ENCODE data around the gene ANKRD33B.

The ANKRD33B gene

DNA sequence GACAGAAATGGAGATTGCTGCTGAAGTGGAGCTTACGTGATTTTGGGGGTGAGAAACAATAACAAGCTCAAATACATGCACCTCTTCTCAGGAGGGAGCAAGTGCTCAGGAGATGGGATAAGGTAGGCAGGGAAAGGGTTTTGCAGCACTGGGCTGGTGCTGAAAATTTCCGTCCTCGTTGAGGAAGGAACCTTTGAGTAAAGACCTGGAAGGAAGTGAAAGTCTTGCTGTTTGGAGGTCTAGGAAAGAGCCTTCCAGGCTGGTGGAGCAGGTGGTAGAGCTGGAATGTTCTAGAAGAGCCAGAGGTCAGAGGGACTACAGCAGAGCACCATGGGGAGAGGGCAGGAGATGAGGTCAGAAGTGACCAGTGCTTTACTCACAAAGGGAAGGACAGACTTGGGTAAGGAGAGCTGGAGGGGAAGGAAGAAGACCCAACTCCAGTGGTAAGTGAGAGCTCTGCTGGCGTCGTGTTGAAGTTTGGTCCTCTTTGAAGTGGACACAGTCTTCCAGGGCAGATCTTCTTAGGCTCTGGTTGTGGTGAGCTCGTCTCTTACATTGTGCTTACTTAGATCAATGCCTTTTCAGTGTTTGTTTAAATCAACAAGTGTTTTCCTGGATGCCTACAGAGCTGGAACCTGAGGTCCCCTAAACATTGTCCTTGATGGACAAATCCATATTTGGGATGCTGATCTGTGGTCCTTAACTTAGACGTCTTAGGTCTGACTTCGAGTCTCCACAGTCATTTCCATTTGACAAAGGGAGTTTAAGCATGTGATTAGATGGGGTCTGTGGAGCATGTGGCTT, 21.0 kb downstream of the ANKRD33B start:
- TF ChIP-seq CTCF (IDR thresholded peaks at IDR 0.05) = no peak
- Histone ChIP-seq H3K4me3 (ENCODE audit: low read depth in 1 of 2, low read length in 1 of 2) (no peak overlapping the region), H3K4me1 (ENCODE audit: control insufficient read depth in 1 of 2, insufficient read depth in 1 of 2, low read depth in 1 of 2, low read length in 1 of 2) (peaks cover 70 to 82% of the 10 kb centered on the region in 2 experiments), H3K27ac (peak overlapping the region; percentile 63), H3K36me3 (no peaks in the 10 kb centered on the region), H3K27me3 (no peaks in the 10 kb centered on the region), H3K9me3 (no peaks in the 10 kb centered on the region)

DNA sequence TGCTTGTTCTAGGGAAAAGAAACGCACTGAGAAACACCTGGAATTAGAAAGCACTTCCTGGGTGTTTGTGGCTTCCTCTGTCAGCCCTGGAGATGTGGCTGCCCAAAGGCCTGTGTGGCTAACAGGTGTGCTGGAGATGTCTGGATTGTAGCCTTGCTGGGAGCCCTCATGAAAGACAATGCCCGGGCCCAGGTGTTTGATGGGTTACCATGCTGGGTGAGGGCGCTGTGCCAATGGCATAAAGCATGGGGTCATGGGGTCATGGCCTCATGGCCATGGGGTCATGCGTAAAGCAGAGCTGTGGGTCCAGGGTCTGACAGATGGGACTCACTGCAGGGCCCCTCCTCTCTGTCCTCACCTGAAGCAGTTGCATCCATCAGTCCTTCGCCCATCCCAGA, 21.6 kb downstream of the ANKRD33B start:
- no peak overlapping the region for H3K4me3 ChIP-seq (ENCODE audit: low read depth in 1 of 2, low read length in 1 of 2)
- H3K36me3 ChIP-seq = no peaks in the 10 kb centered on the region
- no peaks in the 10 kb centered on the region for H3K9me3 ChIP-seq
- H3K4me1 ChIP-seq (ENCODE audit: control insufficient read depth in 1 of 2, insufficient read depth in 1 of 2, low read depth in 1 of 2, low read length in 1 of 2) = peaks cover 68 to 84% of the 10 kb centered on the region in 2 experiments
- TF ChIP-seq CTCF (IDR thresholded peaks at IDR 0.05) = no peak
- no peaks in the 10 kb centered on the region for H3K27me3 ChIP-seq
- peak overlapping the region; percentile 63 for H3K27ac ChIP-seq

GRCh38 chr5:10586008-10586407, 22.1 kb downstream of the ANKRD33B start:
- Histone ChIP-seq H3K27ac (peak overlapping the region; percentile 63), H3K4me3 (ENCODE audit: low read depth in 1 of 2, low read length in 1 of 2) (no peak overlapping the region), H3K36me3 (no peaks in the 10 kb centered on the region), H3K4me1 (ENCODE audit: control insufficient read depth in 1 of 2, insufficient read depth in 1 of 2, low read depth in 1 of 2, low read length in 1 of 2) (peaks cover 68 to 83% of the 10 kb centered on the region in 2 experiments), H3K9me3 (no peaks in the 10 kb centered on the region), H3K27me3 (no peaks in the 10 kb centered on the region)
- TF ChIP-seq CTCF (IDR thresholded peaks at IDR 0.05) = no peak

DNA sequence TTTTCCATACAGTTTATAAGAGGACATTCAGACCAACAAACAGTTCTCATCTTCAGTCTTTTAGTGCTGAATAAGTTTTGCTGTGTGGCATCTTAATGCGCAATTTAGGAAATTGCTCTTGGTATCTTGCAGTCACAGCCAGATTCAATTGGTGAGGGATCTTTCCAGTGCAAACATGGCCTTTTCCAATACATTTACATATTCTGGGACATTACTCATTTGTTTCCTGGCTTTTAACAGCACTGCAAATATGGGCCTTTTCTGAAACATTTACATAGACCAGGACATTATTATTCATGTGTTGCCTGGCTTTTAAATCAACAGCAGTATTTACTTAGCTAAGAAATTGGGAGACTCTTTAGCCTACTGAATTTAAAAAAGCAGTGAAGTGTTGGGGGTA, 22.7 kb downstream of the ANKRD33B start:
- H3K4me1 ChIP-seq (ENCODE audit: control insufficient read depth in 1 of 2, insufficient read depth in 1 of 2, low read depth in 1 of 2, low read length in 1 of 2) = peaks cover 64 to 77% of the 10 kb centered on the region in 2 experiments
- no peak for TF ChIP-seq CTCF (IDR thresholded peaks at IDR 0.05)

DNA sequence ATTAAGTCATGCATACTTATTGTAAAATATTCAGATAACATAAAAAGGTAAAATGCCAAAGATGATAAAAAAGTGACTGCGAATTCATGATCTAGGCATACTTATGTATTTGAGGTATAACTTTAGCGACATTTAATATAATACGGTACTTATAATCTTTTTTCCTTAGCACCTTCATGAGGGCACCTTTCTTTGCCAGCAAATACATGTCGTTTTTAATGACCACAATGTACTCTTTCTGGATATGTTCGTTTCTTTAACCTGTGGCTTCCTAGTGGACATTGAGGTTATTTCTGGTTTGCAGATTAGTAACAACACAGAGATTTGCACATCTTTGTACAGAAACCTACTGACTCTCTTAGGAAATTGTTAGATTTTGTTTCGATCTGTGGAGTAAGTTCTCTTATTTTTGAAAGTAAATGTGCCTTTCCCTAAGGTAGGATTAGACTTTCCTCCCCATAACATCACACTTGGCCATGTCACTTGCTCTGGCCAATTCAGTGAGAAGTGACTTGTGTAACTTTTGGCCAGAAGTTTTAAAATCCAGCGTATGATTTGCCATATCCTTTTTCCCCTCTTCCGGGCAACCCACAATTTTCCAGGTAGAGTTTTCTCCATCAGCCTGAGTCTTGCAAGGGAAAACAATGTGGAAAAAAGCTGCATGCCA, 24.4 kb downstream of the ANKRD33B start:
- peak overlapping the region; percentile 78 for H3K27ac ChIP-seq
- H3K27me3 ChIP-seq = no peaks in the 10 kb centered on the region
- no peaks in the 10 kb centered on the region for H3K9me3 ChIP-seq
- H3K36me3 ChIP-seq = no peaks in the 10 kb centered on the region
- TF ChIP-seq CTCF (IDR thresholded peaks at IDR 0.05) = no peak
- peaks cover 64 to 72% of the 10 kb centered on the region in 2 experiments for H3K4me1 ChIP-seq (ENCODE audit: control insufficient read depth in 1 of 2, insufficient read depth in 1 of 2, low read depth in 1 of 2, low read length in 1 of 2)
- H3K4me3 ChIP-seq (ENCODE audit: low read depth in 1 of 2, low read length in 1 of 2) = peak overlapping the region in 1 of 2 experiments; percentile 22

More for the DNA sequence above, 22.7 kb downstream of the ANKRD33B start:
- H3K4me3 ChIP-seq (ENCODE audit: low read depth in 1 of 2, low read length in 1 of 2) = no peak overlapping the region
- H3K9me3 ChIP-seq = no peaks in the 10 kb centered on the region
- peak overlapping the region; percentile 30 for H3K27ac ChIP-seq
- H3K27me3 ChIP-seq = no peaks in the 10 kb centered on the region
- H3K36me3 ChIP-seq = no peaks in the 10 kb centered on the region
